K562 (cell line): ENCODE measurements around the gene APCDD1L.

Experiments used
- EP300 ChIP-seq: IDR thresholded peaks from 2 replicates; pipeline ENCODE4 v1.6.1; 2012; ENCODE audit warnings: low read length, improper control_type of control experiment
- ETV6 ChIP-seq, 3 experiments: fragments of 150-350 bp in 1 of 3; sonication (generic) in 1 of 3; formaldehyde crosslinking in 1 of 3; IDR thresholded peaks; 2 replicates each; pipeline versions ENCODE4 v1.6.1 to v1.8.0; 2014 to 2022; ENCODE audit warnings: borderline replicate concordance in 2 of 3, low read depth in 2 of 3, antibody characterized with exemption in 1 of 3, low read length in 1 of 3, mild to moderate bottlenecking in 1 of 3, missing genetic modification reagents in 1 of 3
- IRF2 ChIP-seq: sonication (generic); formaldehyde crosslinking; IDR thresholded peaks from 2 replicates; pipeline ENCODE4 v1.8.1; 2022; ENCODE audit warnings: mild to moderate bottlenecking, missing genetic modification reagents
- MXI1 ChIP-seq: IDR thresholded peaks from 2 replicates; pipeline ENCODE4 v1.6.1; 2011; ENCODE audit warnings: low read depth, mild to moderate bottlenecking, improper control_type of control experiment, low read length
- POLR2AphosphoS2 ChIP-seq: IDR thresholded peaks from 2 replicates; pipeline ENCODE4 v1.6.1; 2012; ENCODE audit warnings: low read length, improper control_type of control experiment
- TEAD1 ChIP-seq, 2 experiments: fragments of 450-650 bp in 1 of 2; sonication (generic) in 1 of 2; formaldehyde crosslinking; IDR thresholded peaks; 2 replicates each; pipeline versions ENCODE4 v1.4.0 to v1.8.0; 2020 to 2022; ENCODE audit warnings: mild to moderate bottlenecking in 2 of 2, missing genetic modification reagents in 1 of 2
- ZNF175 ChIP-seq: fragments of 200-800 bp; sonication (Bioruptor generic); IDR thresholded peaks from 2 replicates; pipeline ENCODE4 v1.6.1; 2016; ENCODE audit warnings: low read depth, mild to moderate bottlenecking, missing genetic modification characterization, missing compliant biosample characterization
- ZNF561 ChIP-seq: fragments of 450-650 bp; formaldehyde crosslinking; conservative IDR thresholded peaks from 2 replicates; pipeline ENCODE4 v1.4.0; 2020; ENCODE audit warnings: mild to moderate bottlenecking, moderate library complexity
- ZNF707 ChIP-seq: fragments of 250-450 bp; sonication (Bioruptor Pico); conservative IDR thresholded peaks from 2 replicates; pipeline ENCODE4 v1.8.0; 2022; ENCODE audit warnings: inconsistent platforms, mild to moderate bottlenecking, moderate library complexity
- TF ChIP-seq, protein P1 (sequence below): sonication (generic); formaldehyde crosslinking; IDR thresholded peaks from 2 replicates; pipeline ENCODE4 v1.8.1; 2022; ENCODE audit warnings: missing genetic modification reagents
- TF ChIP-seq, protein P2 (sequence below), 3 experiments: IDR thresholded peaks in 2 of 3; conservative IDR thresholded peaks in 1 of 3; 2 replicates each; pipeline ENCODE4 v1.5.1; 2011 to 2012; ENCODE audit warnings: low read length in 3 of 3, mild to moderate bottlenecking in 3 of 3, control low read depth in 2 of 3, improper control_type of control experiment in 1 of 3, inconsistent platforms in 1 of 3, low read depth in 1 of 3, mixed read lengths in 1 of 3, moderate library complexity in 1 of 3; ENCODE audit not compliant: insufficient read depth in 2 of 3
- TF ChIP-seq, protein P3 (sequence below): sonication (generic); formaldehyde crosslinking; IDR thresholded peaks from 2 replicates; pipeline ENCODE4 v1.8.0; 2022; ENCODE audit warnings: mild to moderate bottlenecking, missing genetic modification reagents
- TF ChIP-seq, protein P4 (sequence below), 2 experiments: fragments of 450-650 bp; formaldehyde crosslinking in 1 of 2; IDR thresholded peaks; 2 replicates each; pipeline versions ENCODE4 v1.4.0 to v1.6.1; 2014 to 2020; ENCODE audit warnings: mild to moderate bottlenecking in 2 of 2, borderline replicate concordance in 1 of 2, low read depth in 1 of 2

DNA sequence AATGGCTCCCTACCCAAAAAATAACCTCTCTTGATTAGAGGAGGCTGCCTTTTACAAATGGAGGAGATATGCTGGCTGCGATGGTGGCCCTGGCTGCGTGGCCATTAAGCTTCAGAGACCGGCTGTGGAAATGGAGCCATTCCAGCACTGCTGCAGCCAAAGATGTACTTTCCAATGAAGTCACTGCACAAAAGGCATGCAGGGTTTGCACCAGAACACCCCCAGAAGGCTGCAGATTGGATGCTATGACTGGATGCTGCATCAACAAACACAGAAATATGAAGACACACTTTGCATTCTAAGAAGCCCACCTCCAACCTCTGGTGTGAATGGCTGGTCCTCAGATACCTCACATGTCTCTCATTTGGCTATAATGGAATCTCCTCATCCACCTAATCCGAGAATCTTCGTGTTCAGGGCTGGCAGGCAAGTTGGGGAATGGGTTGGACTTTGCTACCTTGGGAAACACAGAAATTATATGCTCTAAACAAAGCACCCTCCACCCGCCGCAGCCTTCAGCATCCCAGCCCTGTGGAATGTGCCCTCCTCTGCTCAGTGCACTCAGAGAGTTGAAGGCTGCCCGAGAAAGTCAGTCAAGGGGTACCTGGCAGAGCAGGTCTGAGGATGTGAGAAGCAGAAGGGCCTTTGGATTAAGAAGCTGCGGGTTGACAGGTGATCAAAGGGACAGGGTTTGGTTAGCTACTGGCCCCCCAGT, 35.3 kb downstream of the APCDD1L start:
- TF ChIP-seq MXI1, result no peak
- TF ChIP-seq ETV6 (IDR thresholded peaks at IDR 0.05; ENCODE audit: borderline replicate concordance in 1 of 2, low read depth in 2 of 2, low read length in 1 of 2), result no peak
- no peak for TF ChIP-seq ETV6 (CRISPR knock-in tag; IDR thresholded peaks at IDR 0.05; ENCODE audit: borderline replicate concordance)
- TF ChIP-seq, protein P1, sequence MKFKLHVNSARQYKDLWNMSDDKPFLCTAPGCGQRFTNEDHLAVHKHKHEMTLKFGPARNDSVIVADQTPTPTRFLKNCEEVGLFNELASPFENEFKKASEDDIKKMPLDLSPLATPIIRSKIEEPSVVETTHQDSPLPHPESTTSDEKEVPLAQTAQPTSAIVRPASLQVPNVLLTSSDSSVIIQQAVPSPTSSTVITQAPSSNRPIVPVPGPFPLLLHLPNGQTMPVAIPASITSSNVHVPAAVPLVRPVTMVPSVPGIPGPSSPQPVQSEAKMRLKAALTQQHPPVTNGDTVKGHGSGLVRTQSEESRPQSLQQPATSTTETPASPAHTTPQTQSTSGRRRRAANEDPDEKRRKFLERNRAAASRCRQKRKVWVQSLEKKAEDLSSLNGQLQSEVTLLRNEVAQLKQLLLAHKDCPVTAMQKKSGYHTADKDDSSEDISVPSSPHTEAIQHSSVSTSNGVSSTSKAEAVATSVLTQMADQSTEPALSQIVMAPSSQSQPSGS, result no peak
- TF ChIP-seq, protein P2, sequence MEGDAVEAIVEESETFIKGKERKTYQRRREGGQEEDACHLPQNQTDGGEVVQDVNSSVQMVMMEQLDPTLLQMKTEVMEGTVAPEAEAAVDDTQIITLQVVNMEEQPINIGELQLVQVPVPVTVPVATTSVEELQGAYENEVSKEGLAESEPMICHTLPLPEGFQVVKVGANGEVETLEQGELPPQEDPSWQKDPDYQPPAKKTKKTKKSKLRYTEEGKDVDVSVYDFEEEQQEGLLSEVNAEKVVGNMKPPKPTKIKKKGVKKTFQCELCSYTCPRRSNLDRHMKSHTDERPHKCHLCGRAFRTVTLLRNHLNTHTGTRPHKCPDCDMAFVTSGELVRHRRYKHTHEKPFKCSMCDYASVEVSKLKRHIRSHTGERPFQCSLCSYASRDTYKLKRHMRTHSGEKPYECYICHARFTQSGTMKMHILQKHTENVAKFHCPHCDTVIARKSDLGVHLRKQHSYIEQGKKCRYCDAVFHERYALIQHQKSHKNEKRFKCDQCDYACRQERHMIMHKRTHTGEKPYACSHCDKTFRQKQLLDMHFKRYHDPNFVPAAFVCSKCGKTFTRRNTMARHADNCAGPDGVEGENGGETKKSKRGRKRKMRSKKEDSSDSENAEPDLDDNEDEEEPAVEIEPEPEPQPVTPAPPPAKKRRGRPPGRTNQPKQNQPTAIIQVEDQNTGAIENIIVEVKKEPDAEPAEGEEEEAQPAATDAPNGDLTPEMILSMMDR (IDR thresholded peaks at IDR 0.05 in 2 of 3, conservative IDR thresholded peaks at IDR 0.05 in 1 of 3; ENCODE audit: insufficient read depth in 2 of 3, low read depth in 1 of 3, low read length in 3 of 3), result no peak
- no peak for TF ChIP-seq ZNF561 (CRISPR knock-in tag)
- TF ChIP-seq, protein P3, sequence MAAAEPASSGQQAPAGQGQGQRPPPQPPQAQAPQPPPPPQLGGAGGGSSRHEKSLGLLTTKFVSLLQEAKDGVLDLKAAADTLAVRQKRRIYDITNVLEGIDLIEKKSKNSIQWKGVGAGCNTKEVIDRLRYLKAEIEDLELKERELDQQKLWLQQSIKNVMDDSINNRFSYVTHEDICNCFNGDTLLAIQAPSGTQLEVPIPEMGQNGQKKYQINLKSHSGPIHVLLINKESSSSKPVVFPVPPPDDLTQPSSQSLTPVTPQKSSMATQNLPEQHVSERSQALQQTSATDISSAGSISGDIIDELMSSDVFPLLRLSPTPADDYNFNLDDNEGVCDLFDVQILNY (CRISPR knock-in tag), result no peak
- TF ChIP-seq POLR2AphosphoS2, result no peak
- TF ChIP-seq, protein P4, sequence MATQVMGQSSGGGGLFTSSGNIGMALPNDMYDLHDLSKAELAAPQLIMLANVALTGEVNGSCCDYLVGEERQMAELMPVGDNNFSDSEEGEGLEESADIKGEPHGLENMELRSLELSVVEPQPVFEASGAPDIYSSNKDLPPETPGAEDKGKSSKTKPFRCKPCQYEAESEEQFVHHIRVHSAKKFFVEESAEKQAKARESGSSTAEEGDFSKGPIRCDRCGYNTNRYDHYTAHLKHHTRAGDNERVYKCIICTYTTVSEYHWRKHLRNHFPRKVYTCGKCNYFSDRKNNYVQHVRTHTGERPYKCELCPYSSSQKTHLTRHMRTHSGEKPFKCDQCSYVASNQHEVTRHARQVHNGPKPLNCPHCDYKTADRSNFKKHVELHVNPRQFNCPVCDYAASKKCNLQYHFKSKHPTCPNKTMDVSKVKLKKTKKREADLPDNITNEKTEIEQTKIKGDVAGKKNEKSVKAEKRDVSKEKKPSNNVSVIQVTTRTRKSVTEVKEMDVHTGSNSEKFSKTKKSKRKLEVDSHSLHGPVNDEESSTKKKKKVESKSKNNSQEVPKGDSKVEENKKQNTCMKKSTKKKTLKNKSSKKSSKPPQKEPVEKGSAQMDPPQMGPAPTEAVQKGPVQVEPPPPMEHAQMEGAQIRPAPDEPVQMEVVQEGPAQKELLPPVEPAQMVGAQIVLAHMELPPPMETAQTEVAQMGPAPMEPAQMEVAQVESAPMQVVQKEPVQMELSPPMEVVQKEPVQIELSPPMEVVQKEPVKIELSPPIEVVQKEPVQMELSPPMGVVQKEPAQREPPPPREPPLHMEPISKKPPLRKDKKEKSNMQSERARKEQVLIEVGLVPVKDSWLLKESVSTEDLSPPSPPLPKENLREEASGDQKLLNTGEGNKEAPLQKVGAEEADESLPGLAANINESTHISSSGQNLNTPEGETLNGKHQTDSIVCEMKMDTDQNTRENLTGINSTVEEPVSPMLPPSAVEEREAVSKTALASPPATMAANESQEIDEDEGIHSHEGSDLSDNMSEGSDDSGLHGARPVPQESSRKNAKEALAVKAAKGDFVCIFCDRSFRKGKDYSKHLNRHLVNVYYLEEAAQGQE (IDR thresholded peaks at IDR 0.05; ENCODE audit: borderline replicate concordance), result no peak
- TF ChIP-seq, protein P4 (CRISPR knock-in tag; IDR thresholded peaks at IDR 0.05; ENCODE audit: low read depth), result no peak
- no peak for TF ChIP-seq TEAD1 (CRISPR knock-in tag; IDR thresholded peaks at IDR 0.05)
- no peak for TF ChIP-seq ZNF707 (CRISPR knock-in tag)
- no peak for TF ChIP-seq IRF2 (CRISPR knock-in tag)
- TF ChIP-seq ZNF175, result no peak
- no peak for TF ChIP-seq EP300
